ENCODE measurements around the gene CWC27. TPM values are rescaled to one million over a fixed set of nuclear protein-coding genes. Genes with fewer than 3 reads are reported as not detected.
"Not testable (repeated sequence)": the region's sequence is repeated elsewhere in the genome, so short reads cannot be mapped to it uniquely, and the experiment has no call there.

The CWC27 gene
- total RNA-seq, 1 donor from 2014 or later = 9.9 TPM

- Histone ChIP-seq H3K9me3 (ENCODE audit: control insufficient read depth in 3 of 3, low read length in 3 of 3) (peaks cover 2 to 6% (median 3%) of the 10 kb centered on the region in 3 donors), H3K36me3 (ENCODE audit: control insufficient read depth in 3 of 3, insufficient read depth in 3 of 3, low read length in 3 of 3) (peaks cover 0 to 4% (median 3%) of the 10 kb centered on the region in 3 donors), H3K27me3 (ENCODE audit: control insufficient read depth in 3 of 3, insufficient read depth in 3 of 3, low read length in 3 of 3) (no peaks in the 10 kb centered on the region), H3K4me1 (ENCODE audit: control insufficient read depth in 3 of 3, insufficient read depth in 3 of 3, low read length in 3 of 3) (no peaks in the 10 kb centered on the region), H3K27ac (ENCODE audit: low read depth, low read length) (no peak overlapping the region), H3K4me3 (ENCODE audit: low read length in 3 of 3) (no peak overlapping the region), H3K9ac (ENCODE audit: low read depth in 1 of 3, low read length in 3 of 3) (no peak overlapping the region)
Measured at GRCh38 chr5:64923151-64923685, 154.5 kb downstream of the CWC27 start.

- peaks cover 2 to 3% (median 2%) of the 10 kb centered on the region in 3 donors for H3K9me3 ChIP-seq (ENCODE audit: control insufficient read depth in 3 of 3, low read length in 3 of 3)
- no peak overlapping the region for H3K9ac ChIP-seq (ENCODE audit: low read depth in 1 of 3, low read length in 3 of 3)
- H3K27me3 ChIP-seq (ENCODE audit: control insufficient read depth in 3 of 3, insufficient read depth in 3 of 3, low read length in 3 of 3) = no peaks in the 10 kb centered on the region
- no peak overlapping the region for H3K4me3 ChIP-seq (ENCODE audit: low read length in 3 of 3)
- H3K4me1 ChIP-seq (ENCODE audit: control insufficient read depth in 3 of 3, insufficient read depth in 3 of 3, low read length in 3 of 3) = no peaks in the 10 kb centered on the region
- H3K27ac ChIP-seq (ENCODE audit: low read depth, low read length) = no peak overlapping the region
- no peaks in the 10 kb centered on the region for H3K36me3 ChIP-seq (ENCODE audit: control insufficient read depth in 3 of 3, insufficient read depth in 3 of 3, low read length in 3 of 3)
Measured at GRCh38 chr5:64925123-64925522, 156.4 kb downstream of the CWC27 start.

DNA sequence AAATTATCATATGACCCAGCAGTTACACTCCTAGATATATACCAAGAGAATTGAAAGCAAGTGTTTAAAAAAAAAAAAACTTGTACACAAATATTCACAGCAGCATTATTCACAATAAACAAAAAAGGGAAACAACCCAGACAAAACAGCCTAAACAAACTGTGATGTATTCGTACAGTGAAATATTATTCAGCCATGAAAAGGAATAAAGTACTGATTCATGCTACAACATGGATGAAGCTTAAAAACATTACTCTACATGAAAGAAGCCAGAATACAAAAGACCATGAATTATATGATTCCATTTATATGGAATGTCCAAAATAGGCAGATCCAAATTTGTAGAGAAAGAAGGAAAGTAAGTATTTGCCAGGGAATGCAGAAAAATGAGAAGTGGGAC, 161.1 kb downstream of the CWC27 start:
- Histone ChIP-seq H3K4me1 (ENCODE audit: control insufficient read depth in 3 of 3, insufficient read depth in 3 of 3, low read length in 3 of 3) (no peaks in the 10 kb centered on the region), H3K36me3 (ENCODE audit: control insufficient read depth in 3 of 3, insufficient read depth in 3 of 3, low read length in 3 of 3) (no peaks in the 10 kb centered on the region), H3K9ac (ENCODE audit: low read depth in 1 of 3, low read length in 3 of 3) (no peak overlapping the region), H3K4me3 (ENCODE audit: low read length in 3 of 3) (no peak overlapping the region), H3K27ac (ENCODE audit: low read depth, low read length) (no peak overlapping the region), H3K27me3 (ENCODE audit: control insufficient read depth in 3 of 3, insufficient read depth in 3 of 3, low read length in 3 of 3) (no peaks in the 10 kb centered on the region), H3K9me3 (ENCODE audit: control insufficient read depth in 3 of 3, low read length in 3 of 3) (no peaks in the 10 kb centered on the region)

GRCh38 chr5:64930672-64931318, 162.1 kb downstream of the CWC27 start:
- no peak overlapping the region for H3K27ac ChIP-seq (ENCODE audit: low read depth, low read length)
- no peaks in the 10 kb centered on the region for H3K27me3 ChIP-seq (ENCODE audit: control insufficient read depth in 3 of 3, insufficient read depth in 3 of 3, low read length in 3 of 3)
- no peak overlapping the region for H3K9ac ChIP-seq (ENCODE audit: low read depth in 1 of 3, low read length in 3 of 3)
- H3K9me3 ChIP-seq (ENCODE audit: control insufficient read depth in 3 of 3, low read length in 3 of 3) = no peaks in the 10 kb centered on the region
- H3K36me3 ChIP-seq (ENCODE audit: control insufficient read depth in 3 of 3, insufficient read depth in 3 of 3, low read length in 3 of 3) = no peaks in the 10 kb centered on the region
- H3K4me3 ChIP-seq (ENCODE audit: low read length in 3 of 3) = no peak overlapping the region
- H3K4me1 ChIP-seq (ENCODE audit: control insufficient read depth in 3 of 3, insufficient read depth in 3 of 3, low read length in 3 of 3) = no peaks in the 10 kb centered on the region

DNA sequence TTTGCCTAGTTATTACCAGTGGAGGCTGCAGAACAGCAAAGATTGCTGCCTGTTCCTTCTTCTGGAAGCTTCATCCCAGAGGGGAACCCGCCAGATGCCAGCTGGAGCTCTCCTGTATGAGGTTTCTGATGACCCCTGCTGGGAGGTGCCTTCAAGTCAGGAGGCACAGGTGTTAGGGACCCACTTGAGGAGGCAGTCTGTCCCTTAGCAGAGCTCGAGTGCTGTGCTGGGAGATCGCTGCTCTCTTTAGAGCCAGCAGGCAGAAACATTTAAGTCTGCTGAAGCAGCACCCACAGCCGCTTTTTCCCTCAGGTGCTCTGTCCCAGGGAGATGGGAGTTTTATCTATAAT, 170.7 kb downstream of the CWC27 start:
- not testable (repeated sequence) for H3K36me3 ChIP-seq (ENCODE audit: control insufficient read depth in 3 of 3, insufficient read depth in 3 of 3, low read length in 3 of 3); H3K4me1 ChIP-seq (ENCODE audit: control insufficient read depth in 3 of 3, insufficient read depth in 3 of 3, low read length in 3 of 3); H3K27ac ChIP-seq (ENCODE audit: low read depth, low read length); H3K27me3 ChIP-seq (ENCODE audit: control insufficient read depth in 3 of 3, insufficient read depth in 3 of 3, low read length in 3 of 3); H3K9ac ChIP-seq (ENCODE audit: low read depth in 1 of 3, low read length in 3 of 3); H3K4me3 ChIP-seq (ENCODE audit: low read length in 3 of 3); H3K9me3 ChIP-seq (ENCODE audit: control insufficient read depth in 3 of 3, low read length in 3 of 3)

DNA sequence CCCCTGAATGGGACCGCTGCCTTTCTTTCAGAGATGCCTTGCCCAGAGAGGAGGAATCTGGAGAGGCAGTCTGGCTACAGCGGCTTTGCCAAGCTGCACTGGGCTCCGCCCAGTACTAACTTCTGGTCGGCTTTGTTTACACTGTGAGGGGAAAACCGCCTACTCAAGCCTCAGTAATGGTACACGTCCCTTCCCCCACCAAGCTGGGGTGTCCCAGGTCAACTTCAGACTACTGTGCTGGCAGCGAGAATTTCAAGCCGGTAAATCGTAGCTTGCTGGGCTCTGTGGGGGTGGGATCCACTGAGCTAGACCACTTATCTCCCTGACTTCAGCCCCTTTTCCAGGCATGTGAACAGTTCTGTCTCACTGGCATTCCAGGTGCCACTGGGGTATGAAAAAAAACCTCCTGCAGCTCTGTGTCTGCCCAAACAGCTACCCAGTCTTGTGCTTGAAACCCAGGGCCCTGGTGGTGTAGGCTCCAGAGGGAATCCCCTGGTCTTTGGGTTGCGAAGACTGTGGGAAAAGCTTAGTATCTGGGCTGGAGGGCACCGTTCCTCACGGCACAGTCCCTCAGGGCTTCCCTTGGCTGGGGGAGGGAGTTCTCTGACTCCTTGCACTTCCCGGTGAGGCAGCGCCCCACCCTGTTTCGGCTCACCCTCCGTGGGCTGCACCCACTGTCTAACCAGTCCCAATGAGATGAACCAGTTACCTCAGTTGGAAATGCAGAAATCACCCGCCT, 171.2 kb downstream of the CWC27 start:
- Histone ChIP-seq H3K9ac (ENCODE audit: low read depth in 1 of 3, low read length in 3 of 3) (no peak overlapping the region), H3K27me3 (ENCODE audit: control insufficient read depth in 3 of 3, insufficient read depth in 3 of 3, low read length in 3 of 3) (no peaks in the 10 kb centered on the region), H3K4me1 (ENCODE audit: control insufficient read depth in 3 of 3, insufficient read depth in 3 of 3, low read length in 3 of 3) (peaks cover 0 to 3% (median 0%) of the 10 kb centered on the region in 3 donors), H3K9me3 (ENCODE audit: control insufficient read depth in 3 of 3, low read length in 3 of 3) (no peaks in the 10 kb centered on the region), H3K36me3 (ENCODE audit: control insufficient read depth in 3 of 3, insufficient read depth in 3 of 3, low read length in 3 of 3) (no peaks in the 10 kb centered on the region), H3K27ac (ENCODE audit: low read depth, low read length) (no peak overlapping the region), H3K4me3 (ENCODE audit: low read length in 3 of 3) (no peak overlapping the region)

- H3K9me3 ChIP-seq (ENCODE audit: control insufficient read depth in 3 of 3, low read length in 3 of 3) = no peaks in the 10 kb centered on the region
- H3K27me3 ChIP-seq (ENCODE audit: control insufficient read depth in 3 of 3, insufficient read depth in 3 of 3, low read length in 3 of 3) = no peaks in the 10 kb centered on the region
- H3K36me3 ChIP-seq (ENCODE audit: control insufficient read depth in 3 of 3, insufficient read depth in 3 of 3, low read length in 3 of 3) = no peaks in the 10 kb centered on the region
- no peak overlapping the region for H3K4me3 ChIP-seq (ENCODE audit: low read length in 3 of 3)
- H3K4me1 ChIP-seq (ENCODE audit: control insufficient read depth in 3 of 3, insufficient read depth in 3 of 3, low read length in 3 of 3) = peaks cover 0 to 3% (median 0%) of the 10 kb centered on the region in 3 donors
- no peak overlapping the region for H3K9ac ChIP-seq (ENCODE audit: low read depth in 1 of 3, low read length in 3 of 3)
- H3K27ac ChIP-seq (ENCODE audit: low read depth, low read length) = no peak overlapping the region
Measured at GRCh38 chr5:64942460-64942859, 173.7 kb downstream of the CWC27 start.

DNA sequence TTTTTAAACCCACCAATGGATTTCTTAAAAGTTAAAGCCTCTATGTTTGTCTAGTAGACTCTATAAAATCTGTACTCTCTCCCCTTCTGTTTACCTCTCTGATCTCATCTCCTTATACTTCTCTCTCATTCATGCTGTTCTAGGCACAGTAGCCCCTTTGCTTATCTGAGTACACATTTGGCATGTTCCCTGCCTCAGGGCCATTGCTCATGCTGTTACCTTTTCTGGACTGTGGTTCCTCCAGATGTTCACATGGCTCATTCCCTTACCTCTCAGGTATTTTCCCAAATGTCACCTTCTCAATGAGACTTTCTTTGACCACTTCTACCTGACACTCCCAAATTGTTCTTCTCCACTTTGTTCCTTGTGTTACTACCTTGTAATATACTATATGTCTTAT, 176.1 kb downstream of the CWC27 start:
- Histone ChIP-seq H3K9me3 (ENCODE audit: control insufficient read depth in 3 of 3, low read length in 3 of 3) (no peaks in the 10 kb centered on the region), H3K27ac (ENCODE audit: low read depth, low read length) (no peak overlapping the region), H3K4me3 (ENCODE audit: low read length in 3 of 3) (no peak overlapping the region), H3K9ac (ENCODE audit: low read depth in 1 of 3, low read length in 3 of 3) (no peak overlapping the region), H3K4me1 (ENCODE audit: control insufficient read depth in 3 of 3, insufficient read depth in 3 of 3, low read length in 3 of 3) (peaks cover 0 to 2% (median 0%) of the 10 kb centered on the region in 3 donors), H3K27me3 (ENCODE audit: control insufficient read depth in 3 of 3, insufficient read depth in 3 of 3, low read length in 3 of 3) (no peaks in the 10 kb centered on the region), H3K36me3 (ENCODE audit: control insufficient read depth in 3 of 3, insufficient read depth in 3 of 3, low read length in 3 of 3) (no peaks in the 10 kb centered on the region)

DNA sequence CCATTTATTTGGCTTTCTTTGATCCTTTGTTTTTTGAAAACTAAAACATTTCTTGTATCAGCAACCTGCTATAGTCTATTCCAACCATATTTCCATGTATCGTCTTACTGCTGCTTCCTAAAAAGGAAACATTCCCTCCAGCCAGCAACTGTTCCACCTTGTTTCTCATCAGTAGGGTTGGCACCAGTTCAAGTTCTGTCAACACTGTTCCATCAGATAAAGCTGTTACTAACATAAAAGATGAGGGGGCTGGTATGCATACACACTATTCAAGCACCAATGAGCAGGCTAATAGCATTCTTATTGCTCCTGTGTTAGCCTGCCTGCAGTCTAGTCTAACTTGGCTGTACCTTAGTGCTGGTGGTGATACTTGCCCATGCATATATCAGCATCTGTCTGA, 178.3 kb downstream of the CWC27 start:
- no peak overlapping the region for H3K4me3 ChIP-seq (ENCODE audit: low read length in 3 of 3)
- no peaks in the 10 kb centered on the region for H3K9me3 ChIP-seq (ENCODE audit: control insufficient read depth in 3 of 3, low read length in 3 of 3)

GRCh38 chr5:64947801-64948200, 179.1 kb downstream of the CWC27 start:
- Histone ChIP-seq H3K27me3 (ENCODE audit: control insufficient read depth in 3 of 3, insufficient read depth in 3 of 3, low read length in 3 of 3) (no peaks in the 10 kb centered on the region), H3K9me3 (ENCODE audit: control insufficient read depth in 3 of 3, low read length in 3 of 3) (no peaks in the 10 kb centered on the region), H3K36me3 (ENCODE audit: control insufficient read depth in 3 of 3, insufficient read depth in 3 of 3, low read length in 3 of 3) (no peaks in the 10 kb centered on the region), H3K9ac (ENCODE audit: low read depth in 1 of 3, low read length in 3 of 3) (no peak overlapping the region), H3K4me3 (ENCODE audit: low read length in 3 of 3) (no peak overlapping the region), H3K4me1 (ENCODE audit: control insufficient read depth in 3 of 3, insufficient read depth in 3 of 3, low read length in 3 of 3) (no peaks in the 10 kb centered on the region), H3K27ac (ENCODE audit: low read depth, low read length) (no peak overlapping the region)

More for the DNA sequence above, 178.3 kb downstream of the CWC27 start:
- Histone ChIP-seq H3K9ac (ENCODE audit: low read depth in 1 of 3, low read length in 3 of 3) (no peak overlapping the region), H3K27me3 (ENCODE audit: control insufficient read depth in 3 of 3, insufficient read depth in 3 of 3, low read length in 3 of 3) (no peaks in the 10 kb centered on the region), H3K36me3 (ENCODE audit: control insufficient read depth in 3 of 3, insufficient read depth in 3 of 3, low read length in 3 of 3) (no peaks in the 10 kb centered on the region), H3K4me1 (ENCODE audit: control insufficient read depth in 3 of 3, insufficient read depth in 3 of 3, low read length in 3 of 3) (no peaks in the 10 kb centered on the region), H3K27ac (ENCODE audit: low read depth, low read length) (no peak overlapping the region)

Data from skeletal muscle tissue (tissue), 4 donors.